GM10266 (cell line): ENCODE data around the gene ANKRD13D.

ENCODE experiments used
- DNase-seq: peaks from one replicate; pipeline ENCODE4 v3.0.0; 2012; ENCODE audit errors: extremely low spot score
- CTCF ChIP-seq: IDR thresholded peaks from 2 replicates; pipeline ENCODE4 v1.5.1; 2012; ENCODE audit warnings: mild to moderate bottlenecking, low read depth; ENCODE audit not compliant: control insufficient read depth, insufficient read depth; ENCODE audit errors: missing control alignments

Gene ANKRD13D

GRCh38 chr11:67303835-67304411, 14.8 kb downstream of the ANKRD13D start:
- no peak for DNase-seq
- TF ChIP-seq CTCF: no peak

GRCh38 chr11:67304511-67305113, 15.5 kb downstream of the ANKRD13D start:
- no peak for DNase-seq
- TF ChIP-seq CTCF: no peak

GRCh38 chr11:67306769-67307544, 17.9 kb downstream of the ANKRD13D start:
- no peak for DNase-seq
- TF ChIP-seq CTCF: no peak

- DNase-seq: no peak
These were observed 18.5 kb downstream of the ANKRD13D start for GRCh38 chr11:67307545-67308001.

GRCh38 chr11:67308031-67308866, 19.1 kb downstream of the ANKRD13D start:
- no peak for TF ChIP-seq CTCF
- no peak for DNase-seq

More at GRCh38 chr11:67307545-67308001, 18.5 kb downstream of the ANKRD13D start:
- no peak for TF ChIP-seq CTCF

GRCh38 chr11:67309166-67309565, 20.1 kb downstream of the ANKRD13D start:
- TF ChIP-seq CTCF: no peak
- DNase-seq: no peak
